Fibroblast of skin of back (primary cell): ENCODE results near the gene KIF26B.

Experiments used
- DNase-seq: peaks from one replicate; pipeline ENCODE4 v3.0.0-alpha.2; 2013

KIF26B gene

GRCh38 chr1:245245021-245245667 lies 90.4 kb downstream of the KIF26B start:
- no peak for DNase-seq

GRCh38 chr1:245246433-245246832 lies 91.6 kb downstream of the KIF26B start:
- DNase-seq, result no peak

- DNase-seq, result no peak
These were observed 92.6 kb downstream of the KIF26B start for GRCh38 chr1:245247356-245247755.

GRCh38 chr1:245247801-245248200 lies 93.0 kb downstream of the KIF26B start:
- no peak for DNase-seq

GRCh38 chr1:245248231-245248731 lies 93.5 kb downstream of the KIF26B start:
- no peak for DNase-seq

GRCh38 chr1:245255783-245256182 lies 101.0 kb downstream of the KIF26B start:
- no peak for DNase-seq

GRCh38 chr1:245256528-245256927 lies 101.7 kb downstream of the KIF26B start:
- DNase-seq, result no peak

GRCh38 chr1:245258271-245258920 lies 103.6 kb downstream of the KIF26B start:
- no peak for DNase-seq

- no peak for DNase-seq
These were observed 105.5 kb downstream of the KIF26B start for GRCh38 chr1:245260110-245260882.

- DNase-seq, result no peak
These were observed 106.1 kb downstream of the KIF26B start for GRCh38 chr1:245260883-245261282.

- DNase-seq, result no peak
These were observed 107.0 kb downstream of the KIF26B start for GRCh38 chr1:245261786-245262185.

GRCh38 chr1:245263529-245264095 lies 108.8 kb downstream of the KIF26B start:
- peak; percentile 65 for DNase-seq

- peak; percentile 45 for DNase-seq
These were observed 109.4 kb downstream of the KIF26B start for GRCh38 chr1:245264226-245264625.

- DNase-seq, result no peak
These were observed 111.3 kb downstream of the KIF26B start for GRCh38 chr1:245266105-245266504.

- DNase-seq, result no peak
These were observed 115.3 kb downstream of the KIF26B start for GRCh38 chr1:245270063-245270462.

- no peak for DNase-seq
These were observed 116.2 kb downstream of the KIF26B start for GRCh38 chr1:245270972-245271371.

GRCh38 chr1:245272676-245273075 lies 117.9 kb downstream of the KIF26B start:
- no peak for DNase-seq

- no peak for DNase-seq
These were observed 121.7 kb downstream of the KIF26B start for GRCh38 chr1:245276445-245276844.

- DNase-seq, result no peak
These were observed 122.5 kb downstream of the KIF26B start for GRCh38 chr1:245277276-245277675.

- no peak for DNase-seq
These were observed 124.1 kb downstream of the KIF26B start for GRCh38 chr1:245278846-245279245.

GRCh38 chr1:245279346-245279745 lies 124.6 kb downstream of the KIF26B start:
- no peak for DNase-seq

- no peak for DNase-seq
These were observed 128.2 kb downstream of the KIF26B start for GRCh38 chr1:245283001-245283400.

GRCh38 chr1:245285168-245285567 lies 130.4 kb downstream of the KIF26B start:
- no peak for DNase-seq
